NCI-H187 treated with DMSO at 0.1 percent for 48 hours (cell line): ENCODE results near the gene TEX26.
"Not testable (repeated sequence)": the region's sequence is repeated elsewhere in the genome, so short reads cannot be mapped to it uniquely, and the experiment has no call there.

Source experiments
- DNase-seq: peaks from one replicate; lab custom pipeline; 2025; lab: John Stamatoyannopoulos, UW

Gene TEX26

DNA sequence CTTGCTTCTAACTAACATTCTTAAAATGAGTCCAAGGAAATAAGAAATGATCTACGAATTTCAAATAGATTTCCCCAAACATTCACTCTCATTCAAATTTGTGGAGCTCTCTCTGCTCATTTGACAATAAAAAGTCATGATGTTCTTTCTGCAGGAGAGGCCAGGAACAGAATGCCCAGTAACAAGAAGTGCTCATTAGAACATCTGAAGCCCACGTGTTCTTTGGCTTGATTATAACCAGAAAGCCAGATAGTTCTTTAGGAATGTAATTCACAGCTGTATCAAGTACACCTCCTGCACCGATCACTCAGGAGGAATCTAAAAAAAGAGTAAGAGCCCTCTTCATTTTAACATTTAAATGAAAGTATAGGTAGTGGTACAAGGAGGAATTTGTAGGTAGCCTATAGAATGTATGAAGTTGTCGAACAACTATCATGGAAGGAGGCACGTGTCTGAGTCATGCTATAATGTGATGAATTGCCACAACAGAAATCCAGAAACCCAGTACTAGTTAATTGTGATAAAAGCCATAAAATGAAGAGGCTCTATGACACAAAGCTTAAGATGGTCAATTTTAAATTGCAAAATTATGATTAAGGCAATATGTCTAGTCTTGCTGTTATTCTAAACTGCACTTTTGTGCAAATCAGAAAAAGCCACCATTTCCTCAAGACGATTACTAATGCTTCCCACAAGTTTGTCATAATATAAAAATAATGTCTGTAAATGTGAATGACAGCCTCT, 13.6 kb upstream of the TEX26 start:
- no peak for DNase-seq

DNA sequence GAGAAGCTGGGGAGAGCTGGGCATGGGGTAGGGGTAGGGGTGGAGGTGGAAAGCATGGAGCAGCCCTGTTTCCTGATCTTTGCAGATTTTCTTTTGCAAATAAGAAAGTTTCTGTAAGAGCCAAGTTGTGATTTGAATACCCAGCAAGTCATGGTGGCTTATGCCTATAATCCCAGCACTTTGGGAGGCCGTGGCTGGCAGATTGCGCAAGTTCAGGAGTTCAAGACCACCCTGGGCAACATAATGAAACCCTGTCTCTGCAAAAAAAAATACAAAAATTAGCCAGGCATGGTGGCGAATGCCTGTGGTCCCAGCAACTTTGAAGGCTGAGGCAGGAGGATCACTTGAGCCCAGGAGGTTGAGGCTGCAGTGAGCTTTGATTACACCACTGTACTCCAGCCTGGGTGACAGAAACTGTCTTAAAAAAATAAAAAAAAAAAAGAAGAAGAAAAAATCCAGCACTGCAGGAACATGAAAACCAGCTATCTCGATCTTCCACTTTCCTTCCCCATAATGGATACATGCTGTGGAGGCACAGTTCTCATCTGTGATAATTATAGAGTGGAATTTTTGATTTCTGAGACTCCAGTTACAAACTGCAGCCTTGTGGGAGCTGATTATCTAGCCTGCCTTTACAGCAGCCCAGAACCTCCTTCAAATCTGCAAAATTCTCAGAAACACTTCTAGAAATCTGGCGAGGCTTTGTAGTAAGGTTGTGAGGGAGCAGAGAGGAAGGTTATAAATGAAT, 12.1 kb upstream of the TEX26 start:
- no peak for DNase-seq

DNA sequence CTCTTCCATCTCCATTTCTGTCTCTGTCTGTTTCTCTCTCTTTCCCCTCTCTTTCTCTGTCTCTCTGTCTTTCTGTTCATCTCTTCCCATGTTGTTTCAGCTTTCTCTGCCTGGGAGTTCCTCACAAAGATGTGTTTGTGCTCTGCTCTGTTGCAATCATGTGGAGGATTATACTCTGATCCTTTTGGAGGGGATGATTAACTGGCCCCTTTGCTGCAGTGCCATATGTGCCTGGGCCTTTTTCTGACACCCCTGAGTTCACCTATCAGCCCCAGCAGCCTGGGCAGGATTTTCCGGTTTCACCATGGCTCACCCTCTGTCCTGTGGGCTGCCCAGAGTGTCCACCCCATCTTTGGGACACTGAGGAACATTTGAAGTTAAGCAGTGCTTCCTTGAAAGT, 9.0 kb upstream of the TEX26 start:
- DNase-seq: no peak

DNA sequence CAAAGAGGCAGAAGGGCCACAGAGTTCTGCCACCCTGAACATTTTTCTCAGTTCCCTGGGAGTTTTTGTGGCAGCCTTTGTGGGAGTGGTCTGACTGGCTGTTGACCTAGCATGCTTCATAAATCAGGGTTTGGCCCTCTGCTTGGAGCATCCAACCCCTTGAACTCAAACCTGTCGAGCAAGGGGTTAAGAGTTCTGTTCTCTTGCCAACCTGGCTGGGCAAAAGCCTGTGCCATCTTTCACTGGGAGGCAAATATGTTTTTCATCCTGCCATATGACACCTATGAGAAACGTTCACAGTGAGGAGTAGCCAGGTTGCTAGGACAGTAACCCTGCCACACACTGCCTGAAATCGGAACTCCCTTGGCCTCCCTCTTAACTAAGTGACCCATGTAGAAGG, 7.7 kb upstream of the TEX26 start:
- DNase-seq: no peak

DNA sequence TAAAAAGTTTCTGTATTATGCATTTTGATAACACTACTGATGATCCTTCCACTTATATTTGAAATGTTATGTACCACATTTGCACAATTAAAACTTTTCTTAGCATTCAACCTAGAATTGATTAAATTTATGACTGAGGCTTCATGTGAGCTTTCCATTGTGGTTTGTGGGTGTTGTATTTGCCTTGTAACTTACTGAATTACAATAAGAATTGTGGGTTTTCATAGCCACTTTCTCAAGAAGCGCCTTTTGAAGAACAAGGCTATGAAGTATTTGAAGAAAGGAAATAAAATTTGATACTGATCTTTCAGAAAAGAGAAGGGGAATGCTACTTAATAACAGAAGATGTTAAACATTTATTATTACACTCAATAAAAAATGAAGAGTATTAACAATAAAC, 7.0 kb upstream of the TEX26 start:
- DNase-seq: no peak

DNA sequence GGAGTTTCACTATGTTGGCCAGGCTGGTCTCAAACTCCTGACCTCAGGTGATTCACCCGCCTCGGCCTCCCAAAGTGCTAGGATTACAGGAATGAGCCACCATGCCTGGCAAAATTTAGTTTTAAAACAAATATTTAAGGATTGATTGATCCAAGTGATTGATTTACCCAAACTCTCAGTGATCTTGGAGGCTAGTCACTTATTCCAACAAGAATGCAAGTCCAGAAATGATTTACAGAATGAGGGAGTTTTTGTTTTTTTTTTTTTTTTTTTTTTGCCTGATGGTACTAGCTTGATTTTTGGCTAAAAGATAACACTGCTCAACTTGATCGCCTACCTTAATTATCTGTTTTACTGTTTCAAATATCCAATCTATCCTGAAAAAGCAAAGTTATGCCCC, 5.7 kb upstream of the TEX26 start:
- DNase-seq: no peak

DNA sequence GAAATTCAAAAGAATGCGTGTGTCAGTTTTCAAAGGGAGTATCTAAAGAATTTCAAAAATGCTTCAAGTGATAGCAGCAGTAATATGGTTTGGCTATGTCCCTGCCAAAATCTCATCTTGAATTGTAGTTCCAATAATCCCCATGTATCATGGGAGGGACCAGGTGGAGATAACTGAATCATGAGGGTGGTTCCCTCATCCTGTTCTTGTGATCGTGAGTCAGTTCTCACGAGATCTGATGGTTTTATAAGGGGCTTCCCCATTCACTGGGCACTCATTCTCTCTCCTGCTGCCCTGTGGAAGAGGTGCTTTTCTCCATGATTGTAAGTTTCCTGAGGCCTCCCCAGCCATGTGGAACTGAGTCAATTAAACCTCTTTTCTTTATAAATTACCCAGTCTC, 5.3 kb upstream of the TEX26 start:
- DNase-seq: not testable (repeated sequence)

DNA sequence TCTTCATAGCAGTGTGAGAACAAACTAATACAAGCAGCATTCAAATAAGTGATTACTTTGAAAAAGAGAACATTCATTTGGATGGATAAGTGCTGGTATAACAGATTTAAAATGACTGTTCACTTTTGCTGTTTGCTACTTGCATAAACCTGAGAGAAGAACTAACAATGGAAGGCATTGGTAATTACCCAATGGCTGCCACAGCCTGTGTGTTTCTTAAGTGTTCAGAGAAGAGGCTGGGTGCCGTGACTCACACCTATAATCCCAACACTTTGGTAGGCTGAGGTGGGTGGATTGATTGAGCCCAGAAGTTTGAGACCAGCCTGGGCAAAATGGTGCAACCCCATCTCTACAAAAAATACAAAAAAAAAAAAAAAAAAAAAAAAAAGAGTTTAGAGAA, 4.9 kb upstream of the TEX26 start:
- DNase-seq: no peak

DNA sequence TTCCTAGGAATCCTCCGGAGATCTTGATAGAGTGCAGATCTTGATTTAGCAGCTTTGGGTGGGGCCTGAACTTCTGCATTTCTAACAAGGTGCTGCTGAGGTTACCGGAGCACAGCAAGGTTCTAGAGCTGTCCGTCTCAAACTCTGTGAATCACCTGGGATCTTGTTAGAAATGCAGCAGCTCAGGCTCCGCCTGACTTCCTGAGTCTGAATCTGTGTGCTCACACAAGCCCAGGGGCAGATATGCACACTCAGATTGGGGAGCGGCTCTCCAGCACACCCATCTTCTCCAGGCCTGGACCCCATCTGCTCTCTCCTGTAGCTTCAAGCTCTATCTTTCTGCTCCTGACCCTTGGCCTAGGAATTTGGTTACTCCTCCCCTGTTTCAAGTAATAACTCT, 3.5 kb upstream of the TEX26 start:
- DNase-seq: no peak

DNA sequence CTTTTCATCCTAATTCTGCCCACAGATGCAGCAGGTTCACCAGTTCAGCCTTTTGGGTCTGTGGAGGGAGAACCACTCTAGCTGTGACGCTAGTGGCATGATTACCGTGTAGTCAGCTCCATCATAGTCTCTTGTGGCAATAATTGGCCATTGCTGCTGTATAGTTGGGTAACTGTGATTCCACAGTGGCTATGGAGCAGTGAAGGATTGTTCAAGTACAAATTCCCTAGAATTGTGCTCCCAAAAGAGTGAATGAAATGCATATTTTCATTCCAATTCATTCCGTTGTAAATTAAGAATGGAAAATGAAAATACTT, 856 bp downstream of the TEX26 start:
- no peak for DNase-seq

DNA sequence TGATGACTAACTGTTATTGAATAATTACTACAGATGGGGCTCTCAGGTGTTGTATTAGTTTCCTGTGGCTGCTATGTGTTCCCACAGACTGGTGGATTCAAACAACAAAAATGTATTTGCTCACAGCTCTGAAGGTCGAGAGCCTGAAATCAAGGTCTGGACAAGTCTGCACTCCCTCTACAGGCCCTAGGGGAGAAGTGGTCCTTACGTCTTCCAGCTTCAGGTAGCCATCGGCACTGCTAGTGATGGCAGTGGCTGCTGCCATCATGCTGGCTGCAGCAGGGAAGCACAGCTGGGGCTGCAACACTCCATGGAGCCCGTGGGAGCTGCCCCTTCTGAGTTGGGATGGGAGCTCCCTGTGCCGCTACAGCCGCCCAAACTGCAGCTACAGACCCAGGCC, 1.9 kb downstream of the TEX26 start:
- DNase-seq: no peak

DNA sequence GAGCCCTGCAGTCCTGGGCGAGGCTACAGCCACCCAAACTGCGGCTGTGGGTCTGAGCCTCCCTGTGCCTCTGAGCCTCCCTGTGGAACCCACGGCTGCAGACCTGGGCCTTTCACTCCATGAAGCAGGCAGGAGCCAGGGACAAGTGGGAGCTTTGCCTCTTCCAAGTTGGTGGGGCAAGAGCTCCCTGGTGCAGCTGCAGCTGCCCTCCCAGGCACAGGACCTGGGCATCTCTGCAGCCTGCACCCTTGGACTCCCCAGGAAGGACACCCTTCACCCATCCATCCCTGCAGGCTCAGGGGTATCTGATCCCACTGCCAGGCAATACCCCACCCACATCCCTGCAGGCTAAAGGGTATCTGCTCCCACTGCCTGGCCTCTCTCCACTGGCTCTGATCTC, 2.3 kb downstream of the TEX26 start:
- no peak for DNase-seq

DNA sequence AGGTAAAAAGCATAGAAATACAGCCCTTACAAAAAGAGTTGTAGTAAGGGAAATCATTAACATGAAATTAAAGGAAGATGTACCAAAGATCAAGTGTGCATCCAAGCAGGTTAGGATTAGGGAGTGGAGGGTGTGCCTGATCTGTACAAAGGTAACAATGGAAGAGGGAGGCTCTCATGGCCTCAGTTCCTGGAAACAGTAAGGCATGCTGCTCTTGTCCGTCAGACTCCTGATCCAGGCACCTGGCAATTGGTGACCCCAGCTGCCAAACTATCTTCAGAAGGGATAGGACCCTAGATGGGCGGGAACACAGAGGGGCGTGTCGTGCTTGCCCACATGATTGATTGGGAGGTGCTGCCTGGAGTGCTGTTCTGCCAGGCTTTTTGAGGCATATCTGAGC, 4.5 kb downstream of the TEX26 start:
- DNase-seq: no peak

DNA sequence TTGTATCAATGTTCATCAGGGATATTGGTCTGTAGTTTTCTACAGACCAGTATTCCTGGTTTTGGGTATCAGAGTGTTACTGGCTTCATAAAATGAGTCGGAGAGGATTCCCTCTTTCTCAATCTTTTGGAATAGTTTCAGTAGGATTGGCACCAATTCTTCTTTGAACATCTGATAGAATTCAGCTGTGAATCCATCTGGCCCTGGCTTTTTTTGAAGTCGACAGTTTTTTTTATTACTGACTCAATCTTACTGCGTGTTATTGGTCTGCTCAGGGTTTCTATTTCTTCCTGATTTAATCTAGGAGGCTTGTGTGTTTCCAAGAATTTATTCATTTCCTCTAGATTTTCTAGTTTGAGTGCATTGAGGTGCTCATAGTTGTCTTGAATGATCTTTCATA, 11.4 kb downstream of the TEX26 start:
- DNase-seq: no peak

DNA sequence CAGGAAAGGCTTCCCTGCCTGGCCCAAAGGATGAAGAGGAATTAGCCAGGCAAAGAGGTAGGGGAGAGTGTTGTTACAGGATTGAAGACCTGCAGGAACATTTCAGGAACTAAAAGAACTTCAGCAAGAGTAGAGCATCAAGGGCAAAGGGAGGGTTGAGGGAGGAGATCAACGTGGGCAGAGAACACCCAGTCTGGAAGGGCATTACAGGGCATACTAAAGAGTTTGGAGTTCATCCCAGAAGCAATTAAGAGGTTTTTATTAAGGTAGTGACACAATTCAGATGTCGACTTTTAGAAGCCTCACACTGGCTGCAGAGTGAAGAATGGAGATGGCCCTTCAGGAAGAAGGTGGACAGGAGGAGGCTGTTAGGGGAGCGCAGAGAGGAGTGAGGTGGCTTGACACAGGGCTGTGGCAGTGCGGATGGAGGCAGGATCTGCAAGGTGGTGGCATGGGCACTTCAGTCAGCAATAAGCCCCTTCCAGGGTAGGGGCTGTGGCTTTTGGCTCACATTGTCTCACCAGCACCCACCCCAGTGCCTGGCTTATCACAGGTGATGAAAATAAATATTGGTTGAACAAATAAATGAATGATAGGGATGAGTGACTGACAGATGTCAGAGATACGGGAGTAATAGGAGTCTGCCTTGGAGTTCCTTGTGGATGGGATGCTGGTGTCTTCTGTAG, 24.9 kb downstream of the TEX26 start:
- no peak for DNase-seq

DNA sequence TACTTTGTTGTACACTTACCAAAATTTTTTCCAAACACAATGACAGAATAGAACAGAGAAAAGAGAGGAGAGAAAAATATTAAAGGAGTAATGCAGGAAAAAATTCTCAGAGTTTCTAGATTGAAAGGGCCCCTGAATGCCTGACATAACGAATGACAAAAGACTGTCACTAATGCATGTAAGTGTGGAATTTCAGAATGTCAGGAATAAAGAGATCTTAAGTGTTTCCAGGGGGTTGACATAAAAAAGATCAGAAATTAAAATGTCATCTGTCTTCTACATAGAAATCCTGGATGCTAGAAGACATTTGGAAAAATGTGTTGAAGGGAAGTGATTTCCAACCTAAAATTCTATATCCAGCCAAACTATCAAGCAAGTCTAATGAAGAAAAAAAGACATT, 27.2 kb downstream of the TEX26 start:
- no peak for DNase-seq

DNA sequence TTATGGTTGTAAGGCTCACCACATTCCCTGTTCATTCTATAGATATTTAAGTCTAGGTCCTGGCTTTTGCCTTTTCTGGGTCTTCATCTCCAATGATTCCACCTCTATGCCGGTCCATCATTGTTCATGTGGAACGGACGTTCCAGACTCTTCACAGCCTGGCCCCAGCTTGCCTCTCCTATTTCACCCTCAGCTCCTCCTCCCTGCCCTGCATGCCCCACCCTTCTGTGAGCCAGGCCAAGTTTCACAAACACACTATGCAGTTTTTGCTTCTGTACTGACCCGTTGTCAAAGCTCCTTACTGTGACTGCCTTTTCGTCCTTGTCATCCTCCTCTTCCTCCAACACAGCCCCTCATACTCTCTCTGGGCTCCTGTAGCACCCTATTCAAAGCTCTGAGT, 31.3 kb downstream of the TEX26 start:
- DNase-seq: peak; percentile 1

DNA sequence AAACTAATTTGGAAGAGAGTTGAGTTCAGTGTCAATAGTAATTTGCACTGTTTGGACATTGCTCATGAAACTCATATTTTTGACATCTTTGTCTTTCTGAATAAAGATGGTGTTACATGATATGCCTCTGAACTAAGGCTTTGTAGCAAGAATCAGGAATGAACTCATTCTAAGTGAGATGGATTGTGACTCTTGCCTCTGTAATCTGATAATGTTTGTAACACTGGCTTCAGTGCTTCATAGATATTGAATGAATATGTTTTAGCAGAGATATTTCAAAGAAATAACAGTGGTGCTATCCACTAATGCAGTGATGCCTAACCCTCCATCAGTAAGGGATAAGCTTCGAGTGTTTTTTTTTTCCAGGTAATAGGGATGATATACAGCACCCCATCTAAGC, 32.9 kb downstream of the TEX26 start:
- DNase-seq: no peak

DNA sequence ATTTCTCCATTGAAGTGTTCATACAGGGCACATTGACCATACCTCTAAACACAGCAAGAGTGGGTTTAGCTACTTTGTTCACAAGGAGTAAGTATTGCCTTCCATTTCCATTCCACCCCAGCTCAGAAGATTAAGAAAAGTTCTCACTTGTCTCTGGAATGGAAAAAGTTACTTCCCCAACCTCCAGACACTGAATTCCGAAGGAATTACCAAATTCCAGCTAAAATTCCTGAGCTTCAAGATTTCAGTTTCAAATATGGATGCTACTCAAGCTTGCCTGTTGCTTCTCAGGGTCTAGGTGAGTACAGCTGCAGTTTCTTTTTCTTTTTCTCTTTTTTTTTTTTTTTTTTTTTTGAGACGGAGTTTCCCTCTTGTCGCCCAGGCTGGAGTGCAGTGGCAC, 33.6 kb downstream of the TEX26 start:
- DNase-seq: no peak

DNA sequence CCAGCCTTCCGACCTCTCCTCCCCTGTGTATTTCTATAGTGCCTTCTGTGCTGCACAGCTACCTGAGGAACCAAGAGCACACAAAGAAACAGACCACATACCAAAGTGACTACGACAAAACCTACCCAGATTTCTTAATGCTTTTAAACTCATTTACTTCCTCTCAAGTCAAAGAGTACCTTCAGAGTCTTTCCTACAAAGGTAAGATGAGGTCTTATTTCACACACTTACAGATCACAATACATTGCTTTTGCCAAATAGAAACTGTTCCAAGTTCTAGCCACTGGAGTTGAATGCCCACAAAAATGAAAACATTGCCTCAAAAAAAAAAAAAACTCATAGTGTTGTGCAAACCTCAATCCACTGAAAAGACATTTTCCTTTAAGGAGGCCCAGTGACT, 36.4 kb downstream of the TEX26 start:
- no peak for DNase-seq

DNA sequence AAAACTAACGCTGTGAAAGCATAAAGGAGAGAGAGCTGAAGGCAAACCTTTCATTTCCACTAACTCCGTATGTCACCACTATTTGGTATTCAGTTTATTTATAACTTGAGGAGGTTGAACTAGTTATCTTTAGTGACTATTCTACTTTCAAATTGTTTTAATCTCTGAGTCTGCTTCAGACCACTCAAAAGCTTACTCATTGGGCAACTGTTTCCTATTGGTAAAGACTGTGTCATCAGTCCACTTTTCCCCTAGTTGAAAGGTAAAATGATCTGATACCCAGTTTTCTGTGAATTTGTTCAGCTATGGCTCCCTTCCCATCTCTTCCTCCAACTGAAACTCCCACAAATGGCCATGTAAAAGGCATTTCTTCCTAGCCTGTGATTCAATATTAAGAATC, 39.1 kb downstream of the TEX26 start:
- no peak for DNase-seq

DNA sequence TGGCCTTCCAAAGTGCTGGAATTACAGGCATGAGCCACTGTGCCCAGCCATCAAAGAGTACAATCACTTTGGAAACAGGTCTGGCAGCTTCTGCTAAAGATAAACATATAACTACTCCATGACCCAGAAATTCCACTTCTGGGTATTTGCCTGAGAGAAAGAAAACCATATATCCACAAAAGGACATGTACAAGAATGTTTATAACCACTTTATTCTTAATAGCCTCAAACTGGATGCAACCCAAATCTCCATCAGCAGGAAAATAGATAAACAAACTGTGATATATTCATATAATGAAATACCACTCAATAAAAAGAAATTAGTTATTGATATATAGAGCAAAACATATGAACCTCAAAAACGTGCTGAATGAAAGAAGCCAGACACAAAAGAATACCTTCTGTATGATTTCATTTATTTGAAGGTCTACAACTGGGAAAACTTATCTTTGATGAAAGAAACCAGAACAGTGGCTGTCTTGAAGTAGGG, 40.5 kb downstream of the TEX26 start:
- DNase-seq: no peak

DNA sequence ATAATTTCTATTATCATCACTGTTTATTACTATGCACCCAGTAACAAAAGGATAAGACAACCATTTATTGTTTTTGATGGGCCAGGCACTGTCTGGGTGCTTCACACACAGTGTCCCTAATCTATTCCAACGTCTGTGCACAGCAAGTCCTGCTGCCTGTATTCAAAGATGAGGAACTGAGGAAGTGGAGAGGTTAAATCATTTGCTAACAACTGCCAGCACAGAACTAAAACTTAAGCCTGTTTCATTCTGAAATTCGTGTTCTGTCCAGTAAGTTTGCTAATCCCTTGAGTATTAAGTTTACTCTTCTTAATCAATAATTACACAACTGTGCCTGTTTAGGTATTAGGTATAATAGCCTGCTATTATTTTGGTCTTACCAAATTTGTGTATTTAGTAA, 41.9 kb downstream of the TEX26 start:
- no peak for DNase-seq
